Natural killer cell (primary cell): ENCODE data around the gene NSMCE1. TPM values are rescaled to one million over a fixed set of nuclear protein-coding genes. Genes with fewer than 3 reads are reported as not detected.
A peak's percentile ranks its signal among the peaks of the same experiment; 100 is the strongest.

Experiments used
- ATAC-seq, 3 donors: fragments of 150-1000 bp in 2 of 3; fragments of 200-7000 bp in 1 of 3; cut with Tn5 transposase; 1 replicate in 1 of 3; 2 replicates in 2 of 3; pipeline ENCODE4 v1.10.0; 2021; ENCODE audit warnings: mild to moderate bottlenecking in 2 of 3, moderate library complexity in 2 of 3
- DNase-seq, 2 donors: peaks; one replicate each; pipeline versions ENCODE4 v3.0.0 to v3.0.0-alpha.2; 2013 to 2021; ENCODE audit warnings: mixed read lengths in 1 of 2
- H3K27ac ChIP-seq: one replicate; pipeline ENCODE4 v1.5.1; 2013; ENCODE audit warnings: mild to moderate bottlenecking, low read length
- H3K27me3 ChIP-seq: one replicate; pipeline ENCODE4 v1.6.1; 2013; ENCODE audit warnings: low read length; ENCODE audit not compliant: control insufficient read depth, insufficient read depth
- H3K36me3 ChIP-seq: one replicate; pipeline ENCODE4 v1.6.1; 2013; ENCODE audit warnings: low read length; ENCODE audit not compliant: control insufficient read depth, insufficient read depth
- H3K4me1 ChIP-seq: one replicate; pipeline ENCODE4 v1.6.1; 2013; ENCODE audit warnings: low read length; ENCODE audit not compliant: control insufficient read depth, insufficient read depth
- H3K4me3 ChIP-seq: one replicate; pipeline ENCODE4 v1.5.1; 2013; ENCODE audit warnings: low read length
- H3K9me3 ChIP-seq: one replicate; pipeline ENCODE4 v1.6.1; 2013; ENCODE audit warnings: low read length; ENCODE audit not compliant: control insufficient read depth, insufficient read depth
- H3K27ac Mint-ChIP-seq, 2 donors: one replicate each; pipeline ENCODE4 v1.8.0; 2022; ENCODE audit warnings: mild to moderate bottlenecking in 2 of 2, mixed read lengths in 2 of 2, moderate library complexity in 1 of 2
- H3K27me3 Mint-ChIP-seq, 2 donors: one replicate each; pipeline ENCODE4 v1.8.0; 2022; ENCODE audit warnings: low read depth in 2 of 2, mixed read lengths in 2 of 2
- H3K36me3 Mint-ChIP-seq: one replicate; pipeline ENCODE4 v1.8.0; 2022; ENCODE audit warnings: mixed read lengths
- H3K4me1 Mint-ChIP-seq, 2 donors: one replicate each; pipeline ENCODE4 v1.8.0; 2022; ENCODE audit warnings: mixed read lengths in 2 of 2
- H3K4me3 Mint-ChIP-seq: one replicate; pipeline ENCODE4 v1.8.0; 2022; ENCODE audit warnings: mild to moderate bottlenecking, moderate library complexity, mixed read lengths
- H3K9me3 Mint-ChIP-seq, 2 donors: one replicate each; pipeline ENCODE4 v1.8.0; 2022; ENCODE audit warnings: mixed read lengths in 2 of 2
- WGBS: methylation state at CpG from one replicate; pipeline ENCODE4 v1.1.7; 2013; ENCODE audit warnings: missing lambda C conversion rate; ENCODE audit not compliant: insufficient coverage; 5-methylcytosine and 5-hydroxymethylcytosine counted together
- intact Hi-C: fragments of 100-400 bp; cut with micrococcal nuclease; formaldehyde crosslinking; loops from one replicate; pipeline ENCODE4 v1.14.2; 2022
- total RNA-seq, 4 donors: library from RNA; stranded (reverse); fragments of 120-200 nt in 1 of 4; gene quantifications; one replicate each; pipeline versions ENCODE4 v1.2.3 to v1.2.4, GENCODE V29; 2013 to 2022
- TF ChIP-seq, protein P1 (sequence below): fragments of 200-600 bp; IDR thresholded peaks from one replicate; pipeline ENCODE4 v1.8.0; 2022; ENCODE audit warnings: antibody characterized with exemption

The NSMCE1 gene
- total RNA-seq, 3 donors from 2014 or later (not counting 1 experiment from before 2014, with no cell fraction given): 29.4 to 42.7 (median 37.7) TPM

GRCh38 chr16:27224271-27224737, 44.3 kb downstream of the NSMCE1 start:
- H3K27ac Mint-ChIP-seq: peak overlapping the region in 1 of 2 donors; percentile 58
- WGBS: 97% methylated on average over 14 of the region's 14 CpGs
- Histone ChIP-seq H3K36me3 (peaks cover 20% of the 10 kb centered on the region), H3K4me3 (no peak overlapping the region), H3K9me3 (no peaks in the 10 kb centered on the region), H3K4me1 (peaks cover 40% of the 10 kb centered on the region), H3K27me3 (no peaks in the 10 kb centered on the region), H3K27ac (no peak overlapping the region)
- H3K36me3 Mint-ChIP-seq: no peaks in the 10 kb centered on the region
- peaks cover 10 to 23% of the 10 kb centered on the region in 2 donors for H3K4me1 Mint-ChIP-seq
- no peaks in the 10 kb centered on the region for H3K9me3 Mint-ChIP-seq
- ATAC-seq: no peak
- intact Hi-C loops: no loop called here
- no peak for DNase-seq
- H3K4me3 Mint-ChIP-seq: no peak overlapping the region
- TF ChIP-seq, protein P1, sequence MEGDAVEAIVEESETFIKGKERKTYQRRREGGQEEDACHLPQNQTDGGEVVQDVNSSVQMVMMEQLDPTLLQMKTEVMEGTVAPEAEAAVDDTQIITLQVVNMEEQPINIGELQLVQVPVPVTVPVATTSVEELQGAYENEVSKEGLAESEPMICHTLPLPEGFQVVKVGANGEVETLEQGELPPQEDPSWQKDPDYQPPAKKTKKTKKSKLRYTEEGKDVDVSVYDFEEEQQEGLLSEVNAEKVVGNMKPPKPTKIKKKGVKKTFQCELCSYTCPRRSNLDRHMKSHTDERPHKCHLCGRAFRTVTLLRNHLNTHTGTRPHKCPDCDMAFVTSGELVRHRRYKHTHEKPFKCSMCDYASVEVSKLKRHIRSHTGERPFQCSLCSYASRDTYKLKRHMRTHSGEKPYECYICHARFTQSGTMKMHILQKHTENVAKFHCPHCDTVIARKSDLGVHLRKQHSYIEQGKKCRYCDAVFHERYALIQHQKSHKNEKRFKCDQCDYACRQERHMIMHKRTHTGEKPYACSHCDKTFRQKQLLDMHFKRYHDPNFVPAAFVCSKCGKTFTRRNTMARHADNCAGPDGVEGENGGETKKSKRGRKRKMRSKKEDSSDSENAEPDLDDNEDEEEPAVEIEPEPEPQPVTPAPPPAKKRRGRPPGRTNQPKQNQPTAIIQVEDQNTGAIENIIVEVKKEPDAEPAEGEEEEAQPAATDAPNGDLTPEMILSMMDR: no peak
- no peaks in the 10 kb centered on the region for H3K27me3 Mint-ChIP-seq

DNA sequence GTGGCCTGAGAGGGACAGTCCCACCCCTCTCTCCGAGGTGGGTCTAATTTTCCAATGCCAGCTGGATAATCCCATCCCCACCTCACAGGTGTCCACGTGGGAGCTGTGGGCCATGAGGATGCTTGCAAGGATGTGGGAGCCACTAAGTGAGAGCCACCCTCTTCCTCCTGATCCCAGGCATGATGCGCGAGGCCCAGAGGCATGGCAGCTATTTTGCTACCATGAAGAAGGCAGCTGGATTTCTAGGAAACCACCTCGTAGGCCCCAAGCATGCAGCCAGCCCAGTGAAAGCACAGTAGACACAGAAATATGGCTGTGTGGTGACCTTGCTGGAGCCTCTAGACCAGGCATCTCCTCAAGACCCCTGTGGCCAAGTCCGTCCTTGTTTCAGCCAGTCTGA, 44.9 kb downstream of the NSMCE1 start:
- intact Hi-C loops: no loop called here
- Mint-ChIP-seq H3K9me3 (no peaks in the 10 kb centered on the region), H3K27me3 (no peaks in the 10 kb centered on the region), H3K36me3 (no peaks in the 10 kb centered on the region), H3K27ac (no peak overlapping the region), H3K4me3 (no peak overlapping the region), H3K4me1 (peaks cover 10 to 18% of the 10 kb centered on the region in 2 donors)
- Histone ChIP-seq H3K4me1 (peaks cover 34% of the 10 kb centered on the region), H3K9me3 (no peaks in the 10 kb centered on the region), H3K27me3 (no peaks in the 10 kb centered on the region), H3K27ac (no peak overlapping the region), H3K4me3 (no peak overlapping the region), H3K36me3 (peaks cover 25% of the 10 kb centered on the region)
- 90% methylated on average over 5 of the region's 6 CpGs for WGBS
- DNase-seq: no peak
- ATAC-seq: no peak
- TF ChIP-seq, protein P1: no peak

GRCh38 chr16:27223226-27223610, 45.4 kb downstream of the NSMCE1 start:
- H3K9me3 Mint-ChIP-seq: no peaks in the 10 kb centered on the region
- intact Hi-C loops: no loop called here
- H3K27ac Mint-ChIP-seq: no peak overlapping the region
- WGBS: 90% methylated on average over 8 of the region's 8 CpGs
- H3K27me3 ChIP-seq: no peaks in the 10 kb centered on the region
- TF ChIP-seq, protein P1: no peak
- H3K4me1 Mint-ChIP-seq: peaks cover 10 to 18% of the 10 kb centered on the region in 2 donors
- no peaks in the 10 kb centered on the region for H3K36me3 Mint-ChIP-seq
- no peak overlapping the region for H3K4me3 Mint-ChIP-seq
- ATAC-seq (no peak), DNase-seq (no peak)
- H3K4me3 ChIP-seq: no peak overlapping the region
- no peaks in the 10 kb centered on the region for H3K9me3 ChIP-seq
- H3K27me3 Mint-ChIP-seq: no peaks in the 10 kb centered on the region
- peaks cover 32% of the 10 kb centered on the region for H3K4me1 ChIP-seq
- H3K36me3 ChIP-seq: peaks cover 25% of the 10 kb centered on the region
- H3K27ac ChIP-seq: no peak overlapping the region
